ENCODE data around the gene EEF2K. TPM values are rescaled to one million over a fixed set of nuclear protein-coding genes. Genes with fewer than 3 reads are reported as not detected.

The EEF2K gene
- total RNA-seq, 2 experiments from 2014 or later, result 10.1 to 13.2 TPM

DNA sequence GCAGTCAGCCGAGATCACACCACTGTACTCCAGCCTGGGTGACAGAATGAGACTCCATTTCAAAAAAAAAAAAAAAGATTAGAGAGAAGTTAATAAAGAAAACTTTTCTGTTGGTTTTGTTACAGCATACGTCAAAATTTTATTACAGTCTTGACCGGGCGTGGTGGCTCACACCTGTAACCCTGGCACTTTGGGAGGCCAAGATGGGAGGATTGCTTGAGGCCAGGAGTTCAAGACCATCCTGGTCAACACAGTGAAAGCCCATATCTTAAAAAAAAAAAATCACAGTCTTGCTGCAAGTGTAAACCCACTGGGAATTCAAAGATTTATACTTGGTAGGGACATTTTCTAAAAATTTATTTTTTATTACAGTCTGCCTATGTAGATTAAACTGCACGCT, 84.9 kb downstream of the EEF2K start:
- TF ChIP-seq, protein P1, sequence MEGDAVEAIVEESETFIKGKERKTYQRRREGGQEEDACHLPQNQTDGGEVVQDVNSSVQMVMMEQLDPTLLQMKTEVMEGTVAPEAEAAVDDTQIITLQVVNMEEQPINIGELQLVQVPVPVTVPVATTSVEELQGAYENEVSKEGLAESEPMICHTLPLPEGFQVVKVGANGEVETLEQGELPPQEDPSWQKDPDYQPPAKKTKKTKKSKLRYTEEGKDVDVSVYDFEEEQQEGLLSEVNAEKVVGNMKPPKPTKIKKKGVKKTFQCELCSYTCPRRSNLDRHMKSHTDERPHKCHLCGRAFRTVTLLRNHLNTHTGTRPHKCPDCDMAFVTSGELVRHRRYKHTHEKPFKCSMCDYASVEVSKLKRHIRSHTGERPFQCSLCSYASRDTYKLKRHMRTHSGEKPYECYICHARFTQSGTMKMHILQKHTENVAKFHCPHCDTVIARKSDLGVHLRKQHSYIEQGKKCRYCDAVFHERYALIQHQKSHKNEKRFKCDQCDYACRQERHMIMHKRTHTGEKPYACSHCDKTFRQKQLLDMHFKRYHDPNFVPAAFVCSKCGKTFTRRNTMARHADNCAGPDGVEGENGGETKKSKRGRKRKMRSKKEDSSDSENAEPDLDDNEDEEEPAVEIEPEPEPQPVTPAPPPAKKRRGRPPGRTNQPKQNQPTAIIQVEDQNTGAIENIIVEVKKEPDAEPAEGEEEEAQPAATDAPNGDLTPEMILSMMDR (IDR thresholded peaks at IDR 0.05), result no peak
- Mint-ChIP-seq H3K4me1 (ENCODE audit: low read depth) (peaks cover 3% of the 10 kb centered on the region), H3K27ac (no peak overlapping the region), H3K9me3 (no peaks in the 10 kb centered on the region), H3K27me3 (no peaks in the 10 kb centered on the region), H3K4me3 (no peak overlapping the region), H3K36me3 (ENCODE audit: low read depth) (peaks cover 2% of the 10 kb centered on the region)
- ATAC-seq (ENCODE audit: poor library complexity) (no peak), DNase-seq (no peak)
- Histone ChIP-seq H3K9me3 (ENCODE audit: control insufficient read depth in 1 of 2, insufficient read depth in 1 of 2, low read length in 2 of 2) (no peaks in the 10 kb centered on the region), H3K27ac (ENCODE audit: low read depth in 1 of 2, low read length in 2 of 2) (no peak overlapping the region), H3K4me3 (ENCODE audit: low read length) (no peak overlapping the region), H3K27me3 (ENCODE audit: control insufficient read depth in 1 of 2, insufficient read depth in 2 of 2, low read length in 2 of 2) (no peaks in the 10 kb centered on the region), H3K36me3 (ENCODE audit: insufficient read depth, low read length) (no peaks in the 10 kb centered on the region), H3K4me1 (ENCODE audit: insufficient read depth, low read length) (peaks cover under 1% of the 10 kb centered on the region)
- intact Hi-C loops (cut with DNase I, micrococcal nuclease), result loop anchor here in 1 of 2 experiments (10.0 kb wide), 2 partner anchors 646 to 1546 kb away; partner anchors contain the start of gene THUMPD1
- ChIA-PET CTCF (no interaction called here), POLR2A (no interaction called here)

DNA sequence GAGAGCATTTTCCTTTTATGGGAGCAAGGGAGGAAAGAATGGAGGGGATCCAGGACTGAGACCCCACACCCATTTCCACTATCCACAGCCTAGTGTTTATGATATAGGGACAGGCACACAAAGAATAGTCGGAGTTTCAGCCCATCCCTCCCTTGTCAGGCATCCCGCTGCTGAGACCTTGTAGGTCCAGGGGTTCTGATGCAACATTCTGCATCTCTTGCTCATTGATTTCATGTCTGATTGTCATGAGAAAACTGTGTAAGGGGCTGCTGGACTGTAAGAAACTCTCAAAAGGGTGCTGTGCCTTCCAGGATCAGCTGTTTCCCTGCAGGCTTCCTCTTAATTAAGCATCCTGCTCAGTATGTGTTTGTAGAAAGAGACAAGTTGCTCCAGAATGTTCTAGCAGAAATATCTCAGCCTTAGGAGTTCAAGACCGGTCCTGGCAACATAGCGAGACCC, 85.8 kb downstream of the EEF2K start:
- Mint-ChIP-seq H3K4me1 (ENCODE audit: low read depth) (peaks cover 11% of the 10 kb centered on the region), H3K36me3 (ENCODE audit: low read depth) (peaks cover 11% of the 10 kb centered on the region), H3K27me3 (peaks cover 2% of the 10 kb centered on the region), H3K27ac (no peak overlapping the region), H3K4me3 (no peak overlapping the region), H3K9me3 (peaks cover under 1% of the 10 kb centered on the region)
- TF ChIP-seq, protein P1 (IDR thresholded peaks at IDR 0.05), result no peak
- POLR2A ChIA-PET, result no interaction called here
- H3K9me3 ChIP-seq (ENCODE audit: control insufficient read depth in 1 of 2, insufficient read depth in 1 of 2, low read length in 2 of 2), result no peaks in the 10 kb centered on the region
- no peaks in the 10 kb centered on the region for H3K36me3 ChIP-seq (ENCODE audit: insufficient read depth, low read length)
- intact Hi-C loops (cut with DNase I, micrococcal nuclease), result loop anchor here in 1 of 2 experiments (10.0 kb wide), 2 partner anchors 647 to 1547 kb away; partner anchors contain the start of gene THUMPD1
- H3K4me1 ChIP-seq (ENCODE audit: insufficient read depth, low read length), result peaks cover 8% of the 10 kb centered on the region
- no peak for DNase-seq
- H3K27me3 ChIP-seq (ENCODE audit: control insufficient read depth in 1 of 2, insufficient read depth in 2 of 2, low read length in 2 of 2), result no peaks in the 10 kb centered on the region
- no peak for ATAC-seq (ENCODE audit: poor library complexity)
- H3K27ac ChIP-seq (ENCODE audit: low read depth in 1 of 2, low read length in 2 of 2), result no peak overlapping the region
- no peak overlapping the region for H3K4me3 ChIP-seq (ENCODE audit: low read length)
- CTCF ChIA-PET, result interaction anchor here (0.6 kb wide), 1 partner anchor 158 kb away, joined by 3 read pairs; no protein-coding TSS in a partner anchor

DNA sequence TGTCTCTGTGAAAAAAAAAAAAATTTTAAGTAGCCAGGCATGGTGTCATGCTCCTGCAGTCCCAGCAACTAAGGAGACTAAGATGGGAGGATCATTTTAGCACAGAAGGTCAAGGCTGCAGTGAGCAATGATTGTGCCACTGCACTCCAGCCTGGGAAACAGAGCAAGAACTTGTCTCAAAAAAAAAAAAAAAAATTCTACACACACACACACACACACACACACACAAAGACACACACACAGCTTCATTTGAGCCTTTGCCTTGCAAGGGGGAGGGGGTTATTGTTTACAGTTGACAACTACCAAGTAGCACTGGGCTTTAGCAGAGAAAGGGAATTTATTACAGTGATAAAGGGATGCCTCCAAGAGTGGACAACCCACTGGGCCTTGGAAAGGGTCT, 86.2 kb downstream of the EEF2K start:
- H3K9me3 Mint-ChIP-seq, result peaks cover 2% of the 10 kb centered on the region
- DNase-seq, result no peak
- H3K4me3 Mint-ChIP-seq, result no peak overlapping the region
- Histone ChIP-seq H3K9me3 (ENCODE audit: control insufficient read depth in 1 of 2, insufficient read depth in 1 of 2, low read length in 2 of 2) (no peaks in the 10 kb centered on the region), H3K27me3 (ENCODE audit: control insufficient read depth in 1 of 2, insufficient read depth in 2 of 2, low read length in 2 of 2) (no peaks in the 10 kb centered on the region), H3K36me3 (ENCODE audit: insufficient read depth, low read length) (no peaks in the 10 kb centered on the region), H3K27ac (ENCODE audit: low read depth in 1 of 2, low read length in 2 of 2) (no peak overlapping the region), H3K4me1 (ENCODE audit: insufficient read depth, low read length) (peaks cover 8% of the 10 kb centered on the region), H3K4me3 (ENCODE audit: low read length) (no peak overlapping the region)
- peaks cover 15% of the 10 kb centered on the region for H3K4me1 Mint-ChIP-seq (ENCODE audit: low read depth)
- ChIA-PET POLR2A (no interaction called here), CTCF (no interaction called here)
- TF ChIP-seq, protein P1 (IDR thresholded peaks at IDR 0.05), result no peak
- no peak overlapping the region for H3K27ac Mint-ChIP-seq
- peaks cover 15% of the 10 kb centered on the region for H3K36me3 Mint-ChIP-seq (ENCODE audit: low read depth)
- H3K27me3 Mint-ChIP-seq, result peaks cover 7% of the 10 kb centered on the region
- no peak for ATAC-seq (ENCODE audit: poor library complexity)
- intact Hi-C loops (cut with DNase I, micrococcal nuclease), result loop anchor here in 1 of 2 experiments (10.0 kb wide), 2 partner anchors 648 to 1548 kb away; partner anchors contain the start of gene THUMPD1
